Right lobe of liver (tissue), 6 donors: ENCODE results near the gene BCL2L14. TPM values are rescaled to one million over a fixed set of nuclear protein-coding genes. Genes with fewer than 3 reads are reported as not detected.

Experiments
- ATAC-seq, 4 donors: fragments of 200-7000 bp; cut with Tn5 transposase; one replicate each; pipeline ENCODE4 v1.9.1; 2020; ENCODE audit warnings: mild to moderate bottlenecking in 4 of 4, moderate library complexity in 4 of 4
- DNase-seq, 3 donors: peaks; one replicate each; pipeline ENCODE4 v3.0.0-alpha.2; 2020
- H3K27ac ChIP-seq, 3 donors: fragments of 200-600 bp; one replicate each; pipeline ENCODE4 v1.8.0; 2022
- H3K27me3 ChIP-seq, 2 donors: fragments of 200-600 bp; one replicate each; pipeline ENCODE4 v1.8.0; 2022
- H3K36me3 ChIP-seq, 4 donors: fragments of 200-600 bp; sonication (generic) in 1 of 4; one replicate each; pipeline versions ENCODE4 v1.5.1 to v1.8.0; 2017 to 2022; ENCODE audit warnings: control low read depth in 1 of 4
- H3K4me1 ChIP-seq, 4 donors: fragments of 200-600 bp; sonication (generic) in 1 of 4; one replicate each; pipeline versions ENCODE4 v1.5.1 to v1.8.0; 2017 to 2022; ENCODE audit warnings: control low read depth in 1 of 4
- H3K4me3 ChIP-seq, 3 donors: fragments of 200-600 bp; one replicate each; pipeline ENCODE4 v1.8.0; 2022
- H3K9me3 ChIP-seq, 4 donors: fragments of 200-600 bp; sonication (generic) in 1 of 4; one replicate each; pipeline versions ENCODE4 v1.5.1 to v1.8.0; 2017 to 2022; ENCODE audit warnings: control low read depth in 1 of 4
- CTCF ChIP-seq, 4 donors: fragments of 200-600 bp in 3 of 4; fragments of 450-650 bp in 1 of 4; IDR thresholded peaks; one replicate each; pipeline versions ENCODE4 v1.5.1 to v1.8.0; 2016 to 2022; ENCODE audit warnings: antibody characterized with exemption in 4 of 4, mild to moderate bottlenecking in 2 of 4
- POLR2A ChIP-seq: fragments of 450-650 bp; IDR thresholded peaks from one replicate; pipeline ENCODE4 v1.6.1; 2017; ENCODE audit warnings: antibody characterized with exemption, mild to moderate bottlenecking
- WGBS: methylation state at CpG from one replicate; pipeline ENCODE4 v1.1.6; 2018; ENCODE audit warnings: low coverage, low lambda C conversion rate; ENCODE audit not compliant: insufficient coverage; ENCODE audit errors: missing lambda C conversion rate; 5-methylcytosine and 5-hydroxymethylcytosine counted together
- intact Hi-C, 2 donors: fragments of 100-400 bp; cut with DNase I; formaldehyde crosslinking; loops; one replicate each; pipeline versions ENCODE4 v1.11.2 to v1.14.1; 2022
- long read RNA-seq: library from polyadenylated mRNA; unstranded; transcript quantifications from one replicate; pipeline ENCODE4 v2.0.0, GENCODE V29; 2019
- total RNA-seq, 6 experiments: library from RNA; depleted of rRNA in 2 of 6; stranded (reverse); fragments of >200 nt in 2 of 6; fragmentation: NEBNext Ultra II Directional in 3 of 6; extraction: Animal tissue kit (Norgen Biotek cat#: 25700) in 3 of 6; gene quantifications; one replicate each; pipeline versions ENCODE4 v1.1.0 to v1.2.4, GENCODE V29; 2016 to 2023
- donor health status: DM: no; HTN: yes; CAD: no.
- donor health status: DM: no; HTN: no; CAD: no.
- donor health status: DM: no; HTN: no; CAD: no.
- donor health status: DM: no; HTN: yes; CAD: no.
- donor health status: DM: no; HTN: yes; CAD: no.

The BCL2L14 gene
- total RNA-seq: 1 to 10 TPM in 1 of 6 experiments, under 1 TPM in 1, not detected in 4; 0.14 to 1.1 TPM
- long read RNA-seq: 0 reads

GRCh38 chr12:12070674-12071656 is at the start of gene BCL2L14:
Gene BCL2L14, plus strand, starts transcription at chr12:12070939. Its CDS starts 8,367 bp downstream, at chr12:12079306.
- TF ChIP-seq POLR2A: no peak
- TF ChIP-seq CTCF (IDR thresholded peaks at IDR 0.05): peak in 2 of 4 donors; percentile 14 to 19
- Histone ChIP-seq H3K4me3 (peak within 1 kb of the TSS; percentile 30 to 44 (median 43)), H3K9me3 (no peaks in the 10 kb centered on the region), H3K27me3 (no peaks in the 10 kb centered on the region), H3K4me1 (peaks cover 0 to 9% (median 0%) of the 10 kb centered on the region in 4 donors), H3K36me3 (no peaks in the 10 kb centered on the region), H3K27ac (no peak within 1 kb of the TSS)
- DNase-seq (no peak), ATAC-seq (peak; percentile 53 to 69 (median 64))
- intact Hi-C loops: loop anchor here in 1 of 2 donors (10.0 kb wide), 1 partner anchor 264 kb away; no protein-coding TSS in a partner anchor
- WGBS: 14% methylated on average over 11 of the region's 12 CpGs

GRCh38 chr12:12022306-12022936 is 48.3 kb upstream of the BCL2L14 start:
- Histone ChIP-seq H3K36me3 (no peaks in the 10 kb centered on the region), H3K27ac (no peak overlapping the region), H3K4me3 (no peak overlapping the region), H3K4me1 (peaks cover 0 to 3% (median 0%) of the 10 kb centered on the region in 4 donors), H3K9me3 (no peaks in the 10 kb centered on the region), H3K27me3 (no peaks in the 10 kb centered on the region)
- DNase-seq (no peak), ATAC-seq (peak in 2 of 4 donors; percentile 18 to 55)
- WGBS: 69% methylated on average over 8 of the region's 8 CpGs
- TF ChIP-seq CTCF (IDR thresholded peaks at IDR 0.05) (no peak), POLR2A (no peak)
- intact Hi-C loops: no loop called here

- Histone ChIP-seq H3K4me3 (no peak overlapping the region), H3K9me3 (no peaks in the 10 kb centered on the region), H3K27me3 (no peaks in the 10 kb centered on the region), H3K36me3 (no peaks in the 10 kb centered on the region), H3K4me1 (no peaks in the 10 kb centered on the region), H3K27ac (no peak overlapping the region)
- TF ChIP-seq CTCF (IDR thresholded peaks at IDR 0.05): no peak
- TF ChIP-seq POLR2A: no peak
- DNase-seq (no peak), ATAC-seq (no peak)
- intact Hi-C loops: no loop called here
- 60% methylated on average over 1 of the region's 2 CpGs for WGBS
Observed at GRCh38 chr12:12023456-12023855, 47.3 kb upstream of the BCL2L14 start.

- peak in 3 of 4 donors; percentile 14 to 45 (median 29) for ATAC-seq
- no peaks in the 10 kb centered on the region for H3K27me3 ChIP-seq
- H3K27ac ChIP-seq: no peak overlapping the region
- H3K36me3 ChIP-seq: no peaks in the 10 kb centered on the region
- intact Hi-C loops: no loop called here
- no peaks in the 10 kb centered on the region for H3K9me3 ChIP-seq
- no peak for DNase-seq
- H3K4me3 ChIP-seq: no peak overlapping the region
- 46% methylated on average over 10 of the region's 10 CpGs for WGBS
- no peaks in the 10 kb centered on the region for H3K4me1 ChIP-seq
- TF ChIP-seq POLR2A: no peak
- no peak for TF ChIP-seq CTCF (IDR thresholded peaks at IDR 0.05)
Observed at GRCh38 chr12:12024911-12025682, 45.6 kb upstream of the BCL2L14 start.
